ENCODE data around the gene MYH3. TPM values are rescaled to one million over a fixed set of nuclear protein-coding genes. Genes with fewer than 3 reads are reported as not detected.
A peak's percentile ranks its signal among the peaks of the same experiment; 100 is the strongest.

The MYH3 gene
- total and polyA plus RNA-seq, 10 of the 15 experiments (the other 5 are each of a cell fraction or from before 2014, with no cell fraction given), result 0.14 to 1.4 (median 0.71) TPM

GRCh38 chr17:10631701-10632100, 25.4 kb downstream of the MYH3 start (continued):
- TF ChIP-seq TCF12 (IDR thresholded peaks at IDR 0.05; ENCODE audit: low read depth, low read length), result no peak
- no peak for TF ChIP-seq IRF4 (IDR thresholded peaks at IDR 0.05; ENCODE audit: low read depth, low read length)
- TF ChIP-seq NR2C2 (IDR thresholded peaks at IDR 0.05; ENCODE audit: borderline replicate concordance, control insufficient read depth, insufficient read length, low read depth), result no peak
- no peak for TF ChIP-seq POU2F2 (IDR thresholded peaks at IDR 0.05; ENCODE audit: borderline replicate concordance, low read depth, low read length)
- TF ChIP-seq ZNF687 (IDR thresholded peaks at IDR 0.05), result no peak

GRCh38 chr17:10631048-10631700, 25.9 kb downstream of the MYH3 start:
- TF ChIP-seq TCF3 (IDR thresholded peaks at IDR 0.05; ENCODE audit: borderline replicate concordance, insufficient read depth, low read depth, low read length) (no peak), STAT1 (conservative IDR thresholded peaks at IDR 0.05) (no peak), SMC3 (IDR thresholded peaks at IDR 0.05; ENCODE audit: borderline replicate concordance, low read length) (peak; percentile 47), JUNB (IDR thresholded peaks at IDR 0.05) (no peak), CTCF (IDR thresholded peaks at IDR 0.05 in 2 of 3, conservative IDR thresholded peaks at IDR 0.05 in 1 of 3; ENCODE audit: control insufficient read depth in 2 of 3, extremely low read depth in 1 of 3, insufficient read depth in 1 of 3, low read depth in 3 of 3, low read length in 3 of 3) (peak; percentile 66 to 92 (median 89)), FOXM1 (IDR thresholded peaks at IDR 0.05; ENCODE audit: low read depth, low read length) (no peak), RAD21 (IDR thresholded peaks at IDR 0.05; ENCODE audit: insufficient read depth, low read depth, low read length) (peak; percentile 61), ZNF207 (IDR thresholded peaks at IDR 0.05; ENCODE audit: borderline replicate concordance) (no peak)
- FAIRE-seq (no peak), DNase-seq (ENCODE audit: low read depth, low spot score) (no peak), ATAC-seq (0 out of 3 replicates have a peak, but pooled peaks have one; percentile 29)
- ChIA-PET SMC1A (ENCODE audit: uncharacterized antibody, unreplicated experiment) (interaction anchor here (0.9 to 1.8 kb wide), 6 partner anchors 14 to 53 kb away, joined by 4 to 10 read pairs (median 5); no protein-coding TSS in a partner anchor), RAD21 (ENCODE audit: unreplicated experiment) (interaction anchor here (1.1 to 3.2 kb wide), 2 partner anchors 15 to 214 kb away, joined by 3 to 13 read pairs; no protein-coding TSS in a partner anchor), CTCF (interaction anchor here (0.7 to 10.7 kb wide), 15 partner anchors 8 to 215 kb away, joined by 3 to 138 read pairs (median 4); no protein-coding TSS in a partner anchor), POLR2A (no interaction called here)
- H3K4me3 ChIP-seq, result no peak overlapping the region
- BruUV-seq (replicated peaks), result no TSS peak
- no peaks in the 10 kb centered on the region for H3K27me3 ChIP-seq (replicated peaks in 1 of 2; ENCODE audit: control insufficient read depth in 2 of 2, insufficient read depth in 2 of 2, low read length in 1 of 2)
- no peaks in the 10 kb centered on the region for H3K79me2 ChIP-seq (ENCODE audit: control insufficient read depth, insufficient read depth, low read length)
- no peaks in the 10 kb centered on the region; a peak in 1 of 4 replicates for H3K36me3 ChIP-seq (ENCODE audit: control insufficient read depth in 2 of 2, insufficient read depth in 2 of 2, low read length in 1 of 2)
- 43% methylated on average over 18 of the region's 18 CpGs for WGBS (ENCODE audit: insufficient coverage, insufficient replicate concordance, low lambda C conversion rate, missing lambda C conversion rate)
- no peak overlapping the region for H2AFZ ChIP-seq (ENCODE audit: control insufficient read depth, low read depth, low read length)
- H4K20me1 ChIP-seq (ENCODE audit: control insufficient read depth, insufficient read depth), result no peaks in the 10 kb centered on the region
- H3K27ac ChIP-seq (ENCODE audit: control insufficient read depth, insufficient read depth), result no peak overlapping the region
- intact Hi-C loops (cut with micrococcal nuclease; ENCODE audit: unreplicated experiment), result loop anchor here (1.0 to 10.0 kb wide), 3 partner anchors 53 to 216 kb away; partner anchors contain the start of gene TMEM220
- in situ Hi-C loops (cut with MboI), result loop anchor here (25.0 kb wide), 3 partner anchors 506 to 1006 kb away; no protein-coding TSS in a partner anchor
- H3K4me1 ChIP-seq (ENCODE audit: control insufficient read depth, insufficient read depth, low read length), result peaks cover 21% of the 10 kb centered on the region
- H3K4me2 ChIP-seq (ENCODE audit: control insufficient read depth, insufficient read depth), result no peak overlapping the region
- no peaks in the 10 kb centered on the region for H3K9me3 ChIP-seq (replicated peaks; ENCODE audit: control insufficient read depth, insufficient read depth, low read length)
- H3K9ac ChIP-seq (ENCODE audit: control insufficient read depth, insufficient read depth, low read length), result no peak overlapping the region

All from GM12878 (cell line).